ENCODE data around the gene LARGE1.
"Not testable (repeated sequence)": the region's sequence is repeated elsewhere in the genome, so short reads cannot be mapped to it uniquely, and the experiment has no call there.

Gene LARGE1

DNA sequence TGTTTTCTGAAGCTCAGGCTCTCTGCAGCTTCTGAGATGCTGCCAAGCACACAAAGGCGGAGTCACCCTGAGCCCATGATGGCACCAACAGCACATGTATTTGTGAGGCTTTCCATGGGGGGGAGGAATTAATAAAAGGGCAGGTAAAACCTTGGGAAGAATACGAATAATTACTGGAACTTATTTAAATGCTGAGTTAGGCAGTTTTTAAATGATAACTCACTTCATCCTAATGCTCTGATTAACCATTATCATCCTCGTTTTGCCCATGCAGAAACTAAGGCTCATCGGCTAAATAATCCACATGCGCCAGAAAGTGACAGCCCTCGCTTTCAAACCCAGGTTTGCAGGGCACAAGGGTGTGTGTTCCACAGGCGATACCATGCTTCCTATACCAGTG is 35.4 kb downstream of the LARGE1 start:
- DNase-seq (ENCODE audit: low read depth in 2 of 2) = no peak

DNA sequence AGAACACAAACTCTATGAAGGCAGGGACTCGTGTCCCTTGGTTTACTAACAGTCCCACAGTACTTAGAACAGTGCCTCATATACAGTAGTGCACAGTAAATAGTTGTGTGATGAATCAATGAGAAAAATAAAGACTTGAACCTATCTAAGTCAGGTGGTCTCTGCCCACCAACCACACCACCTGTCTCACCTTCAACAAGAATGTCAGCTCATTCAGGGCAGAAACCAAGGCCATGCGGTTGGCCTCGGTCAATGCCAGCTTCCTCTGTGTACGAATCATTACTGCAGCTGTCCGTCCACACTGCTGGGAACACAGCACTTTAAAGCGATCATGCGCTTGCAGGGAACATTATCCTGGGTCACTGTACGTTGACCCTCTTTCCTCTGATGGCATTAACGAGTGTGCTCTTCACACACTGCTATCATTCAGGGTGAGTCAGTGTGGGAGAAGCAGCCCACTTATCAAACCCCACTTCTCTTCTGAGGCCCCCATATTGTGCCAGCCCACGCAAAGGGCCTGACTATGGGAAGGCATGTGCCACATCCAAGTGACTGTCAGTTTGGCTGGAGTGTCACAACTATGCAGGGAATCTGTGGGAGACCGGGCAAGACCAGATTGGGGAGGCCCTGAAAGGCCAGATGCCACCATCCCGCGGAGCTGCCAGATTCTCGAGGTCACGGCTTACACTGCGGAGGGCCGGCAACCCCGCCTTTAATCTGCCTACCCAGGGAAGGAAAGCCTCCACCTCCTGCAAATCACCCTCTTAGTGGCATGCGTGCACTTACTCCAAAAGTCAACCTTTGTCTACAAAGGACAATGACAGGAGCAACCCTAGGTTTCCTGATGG is 36.1 kb downstream of the LARGE1 start:
- DNase-seq (ENCODE audit: low read depth in 2 of 2) = no peak

DNA sequence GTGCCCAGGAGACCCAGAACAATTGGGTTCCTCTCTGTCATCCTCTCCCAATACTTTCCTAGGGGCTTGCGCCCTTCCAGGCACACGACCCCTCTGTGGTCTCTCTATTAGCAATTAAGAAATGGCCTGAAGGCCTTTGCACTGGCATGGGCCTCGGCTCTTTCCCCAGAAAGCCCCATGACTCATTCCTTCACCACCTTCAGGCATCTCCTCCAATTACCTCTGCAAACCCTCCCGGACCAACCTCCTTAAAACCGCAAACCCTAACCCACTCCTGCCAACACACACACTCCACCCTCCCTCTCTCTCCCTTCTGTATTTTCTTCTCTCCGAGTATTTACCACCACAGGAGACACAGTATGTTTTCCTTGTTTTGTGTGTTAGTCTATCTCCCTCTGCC is 36.7 kb downstream of the LARGE1 start:
- DNase-seq (ENCODE audit: low read depth in 2 of 2) = no peak

DNA sequence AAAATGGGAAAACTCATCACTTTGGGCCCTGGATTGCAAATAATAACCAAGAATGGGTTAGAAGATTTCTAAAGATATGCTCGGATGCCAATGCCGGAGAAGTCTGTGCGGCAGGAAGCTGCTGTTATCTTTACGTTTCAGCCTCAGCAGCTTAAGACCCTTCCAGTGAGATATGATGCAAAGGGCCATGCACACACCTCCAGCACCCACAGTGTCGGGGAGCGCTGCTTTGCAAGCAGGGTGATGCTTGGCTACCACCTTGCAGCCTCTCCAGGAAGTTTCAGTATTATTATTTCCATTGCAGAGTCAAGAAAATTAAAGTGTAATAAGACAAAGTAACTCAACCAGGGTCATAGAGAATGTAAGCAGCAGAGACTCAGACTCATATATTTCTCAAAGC is 37.3 kb downstream of the LARGE1 start:
- no peak for DNase-seq (ENCODE audit: low read depth in 2 of 2)

DNA sequence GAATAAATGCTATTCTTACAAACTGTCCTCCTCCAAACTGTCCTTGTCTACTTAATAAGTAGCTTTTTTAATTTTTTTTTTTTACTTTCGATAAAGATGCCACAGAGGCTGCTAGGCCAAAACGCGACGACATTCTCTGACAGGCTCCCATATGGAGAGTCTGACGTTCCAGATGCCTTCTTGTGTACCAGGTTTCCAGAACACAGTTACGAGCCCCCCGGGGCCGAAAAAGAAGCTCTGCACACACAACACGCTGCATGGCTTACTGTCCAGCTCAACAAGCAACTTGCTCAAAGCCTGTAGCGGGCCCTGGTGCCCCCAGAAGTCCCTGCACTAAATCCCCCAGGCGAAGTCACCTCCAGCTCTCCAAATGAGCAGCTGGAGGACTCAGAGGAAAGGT is 39.3 kb downstream of the LARGE1 start:
- no peak for DNase-seq (ENCODE audit: low read depth in 2 of 2)

DNA sequence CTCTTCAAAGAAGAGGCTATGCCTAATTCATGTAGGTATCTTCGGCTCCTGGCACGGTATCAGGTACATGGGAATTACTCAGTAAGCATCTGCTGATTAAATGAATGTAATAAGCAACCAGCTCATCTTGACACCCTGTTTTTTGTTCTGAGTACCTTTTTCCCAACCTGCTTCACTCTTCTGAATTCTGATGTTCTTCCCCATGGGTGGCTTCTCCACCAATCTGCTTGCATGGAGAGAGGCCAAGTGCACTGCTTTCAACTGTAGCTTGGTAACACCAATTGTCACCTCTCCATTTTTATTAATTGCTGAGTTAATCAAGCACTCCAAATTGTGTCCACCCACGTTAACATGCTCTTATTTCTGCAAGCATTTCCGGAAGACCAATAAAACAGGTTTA is 40.5 kb downstream of the LARGE1 start:
- DNase-seq (ENCODE audit: low read depth in 2 of 2) = no peak

DNA sequence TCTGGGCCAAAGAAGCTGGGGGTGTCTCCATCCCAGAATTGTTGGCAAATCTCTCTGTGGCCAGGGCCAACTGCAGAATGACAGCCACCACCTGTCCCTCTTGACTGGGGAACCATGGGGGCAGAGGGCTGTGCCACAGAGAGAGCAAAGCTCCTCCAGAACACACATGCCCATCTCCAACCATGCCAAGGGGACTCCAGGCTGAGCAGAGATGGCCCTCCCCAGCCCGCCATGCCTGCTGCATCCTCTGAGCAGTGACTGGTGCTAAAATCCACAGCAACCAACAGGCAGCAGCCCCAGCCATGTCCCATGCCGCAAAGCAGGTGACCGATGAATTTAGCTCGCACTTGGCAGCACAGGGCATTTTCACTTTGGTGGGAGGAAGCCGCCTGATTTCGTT is 45.0 kb downstream of the LARGE1 start:
- DNase-seq (ENCODE audit: low read depth in 2 of 2) = no peak

DNA sequence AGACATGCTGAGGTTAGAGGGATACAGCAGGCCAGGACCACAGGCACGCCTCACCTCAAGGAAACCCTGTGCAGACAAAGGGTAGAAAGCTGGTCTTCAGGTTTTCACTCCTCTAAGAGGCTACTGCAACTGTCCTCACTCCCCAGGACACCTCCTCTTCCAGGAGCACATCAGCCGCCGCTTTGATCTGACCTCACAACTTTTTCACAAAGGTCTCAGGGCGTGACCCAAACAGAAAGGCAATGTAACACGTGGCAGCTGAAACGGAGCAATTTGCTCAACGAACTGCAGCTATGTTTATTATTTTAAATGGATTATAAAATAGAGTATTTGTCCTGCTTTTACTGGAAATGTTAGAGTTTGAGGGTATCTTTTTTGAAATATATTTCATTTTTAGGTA is 46.1 kb downstream of the LARGE1 start:
- no peak for DNase-seq (ENCODE audit: low read depth in 2 of 2)

DNA sequence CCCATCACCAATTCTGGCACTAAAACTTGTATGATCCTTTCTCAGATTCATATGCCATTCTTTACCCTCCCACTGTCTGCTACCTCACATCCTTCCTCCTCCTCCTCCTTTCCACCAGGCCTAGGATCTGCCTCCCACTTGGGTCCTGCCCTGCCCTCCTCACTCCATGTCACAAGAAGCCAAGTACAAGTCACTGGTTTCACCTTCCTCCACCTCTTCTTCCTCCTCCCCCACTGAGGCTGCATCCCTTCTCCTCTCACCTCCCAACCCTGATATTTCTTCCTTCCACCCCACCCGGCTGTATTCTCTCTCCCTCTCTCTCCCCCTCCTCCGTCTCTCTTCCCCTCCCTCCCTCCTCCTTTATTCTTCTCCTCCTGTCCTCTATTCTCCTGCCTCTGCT is 46.6 kb downstream of the LARGE1 start:
- DNase-seq (ENCODE audit: low read depth in 2 of 2) = no peak

DNA sequence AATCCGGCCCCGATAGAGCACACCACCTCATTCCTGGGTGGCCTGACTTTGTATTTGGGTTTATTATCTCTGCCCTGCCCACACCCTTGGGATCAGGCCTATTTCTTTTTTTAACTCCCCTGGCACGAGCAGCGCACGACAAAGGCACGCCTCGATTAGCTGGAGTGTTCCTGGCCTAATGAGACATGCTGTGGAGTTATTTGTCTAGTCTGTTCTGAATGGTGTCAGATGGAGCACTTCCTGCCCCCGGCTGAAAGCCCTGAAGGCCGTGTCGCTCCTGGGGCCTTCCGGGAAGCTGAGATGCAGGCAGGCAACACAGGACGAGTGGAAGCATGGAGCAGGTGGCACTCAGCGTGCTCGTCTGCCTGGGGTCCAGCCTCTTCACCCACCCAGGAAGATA is 47.1 kb downstream of the LARGE1 start:
- DNase-seq (ENCODE audit: low read depth in 2 of 2) = no peak

DNA sequence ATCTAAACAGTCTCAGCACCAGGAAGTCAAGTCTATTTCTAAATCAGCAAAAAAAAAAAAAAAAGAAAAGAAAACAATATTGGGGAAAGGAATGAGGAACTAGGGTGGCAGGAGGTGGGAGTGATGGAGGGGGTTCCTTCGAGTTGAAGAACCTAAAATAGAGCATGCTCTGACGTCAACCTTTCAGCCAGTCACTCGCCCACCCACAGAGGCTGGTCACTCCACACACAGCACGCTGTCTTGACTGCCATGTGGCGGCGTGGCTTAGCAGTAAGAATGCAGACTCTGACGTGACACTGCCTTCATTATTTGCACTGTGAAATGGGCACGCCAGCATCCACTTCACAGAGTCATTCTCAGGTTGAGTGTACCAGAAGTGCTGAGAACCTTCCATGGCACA is 48.3 kb downstream of the LARGE1 start:
- DNase-seq (ENCODE audit: low read depth in 2 of 2) = no peak

DNA sequence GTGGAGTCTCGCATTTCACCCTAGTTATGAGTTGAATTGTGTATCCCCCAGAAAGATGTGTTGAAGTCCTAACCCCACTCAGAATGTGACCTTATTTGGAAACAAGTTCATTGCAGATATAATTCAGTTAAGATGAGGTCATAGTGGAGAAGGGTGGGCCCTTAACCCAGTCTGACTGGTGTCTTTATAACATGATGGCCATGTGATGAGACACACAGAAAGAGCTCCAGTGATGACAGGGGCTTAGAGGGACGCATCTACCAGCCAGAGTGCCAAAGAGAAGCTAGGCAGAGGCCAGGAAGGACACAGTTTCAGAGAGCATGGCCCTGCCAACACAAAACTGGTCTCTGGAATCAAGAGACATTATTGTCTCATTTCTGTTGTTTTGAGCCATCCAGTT is 50.3 kb downstream of the LARGE1 start:
- DNase-seq (ENCODE audit: low read depth in 2 of 2) = no peak

DNA sequence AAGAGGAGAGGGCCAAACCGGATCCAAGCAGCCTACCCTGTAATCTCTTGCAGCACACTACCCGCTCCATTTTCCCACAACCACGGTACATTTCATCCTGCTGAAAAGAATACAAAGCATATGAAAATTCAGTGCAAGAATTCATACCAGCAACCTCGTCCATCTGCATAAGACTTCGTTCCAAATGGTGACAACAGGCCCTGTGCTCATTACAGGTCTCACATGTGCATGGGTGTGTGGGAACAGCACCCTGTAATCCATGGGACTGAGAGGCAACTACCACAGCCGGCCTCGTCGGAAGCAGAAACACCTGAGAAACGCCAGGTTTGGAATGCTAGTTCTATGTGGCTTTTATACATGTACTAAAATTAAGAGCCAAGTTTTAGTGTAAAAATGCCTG is 52.3 kb downstream of the LARGE1 start:
- DNase-seq (ENCODE audit: low read depth in 2 of 2) = no peak

DNA sequence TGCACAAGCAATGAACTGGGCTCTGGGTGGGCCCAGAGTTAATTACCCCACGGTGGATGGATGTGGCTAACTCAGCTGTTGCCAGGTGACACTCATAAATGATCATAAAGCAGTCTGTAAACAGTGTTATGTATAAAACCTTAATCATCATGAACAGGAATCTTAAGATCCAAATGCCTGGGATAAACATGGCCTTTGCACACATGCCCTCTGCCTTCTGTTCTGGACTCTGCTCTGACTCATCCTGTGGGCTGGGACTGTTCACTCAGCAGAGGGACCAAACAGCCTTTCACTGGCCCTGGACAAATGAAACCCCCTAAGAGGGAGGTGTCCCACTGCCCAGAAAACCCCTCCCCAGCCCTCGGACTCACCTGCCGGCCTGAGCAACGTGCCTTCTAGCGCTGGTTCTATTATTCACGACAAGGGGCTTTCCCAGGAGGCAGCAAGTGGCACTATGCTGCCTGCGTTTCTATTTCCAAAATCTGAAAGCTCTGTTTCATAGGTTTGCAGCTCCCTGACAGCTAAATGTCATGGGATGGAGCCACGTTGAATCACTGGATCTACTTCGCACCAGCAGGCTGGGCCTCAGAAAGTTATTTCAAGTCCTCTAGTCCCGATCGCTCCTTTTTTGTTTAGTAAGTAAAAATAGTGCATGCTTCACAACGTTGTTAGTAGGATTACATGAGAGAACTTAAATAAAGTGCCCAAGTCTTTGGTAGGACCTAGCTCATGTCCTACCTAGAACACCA is 53.0 kb downstream of the LARGE1 start:
- DNase-seq (ENCODE audit: low read depth in 2 of 2) = no peak

DNA sequence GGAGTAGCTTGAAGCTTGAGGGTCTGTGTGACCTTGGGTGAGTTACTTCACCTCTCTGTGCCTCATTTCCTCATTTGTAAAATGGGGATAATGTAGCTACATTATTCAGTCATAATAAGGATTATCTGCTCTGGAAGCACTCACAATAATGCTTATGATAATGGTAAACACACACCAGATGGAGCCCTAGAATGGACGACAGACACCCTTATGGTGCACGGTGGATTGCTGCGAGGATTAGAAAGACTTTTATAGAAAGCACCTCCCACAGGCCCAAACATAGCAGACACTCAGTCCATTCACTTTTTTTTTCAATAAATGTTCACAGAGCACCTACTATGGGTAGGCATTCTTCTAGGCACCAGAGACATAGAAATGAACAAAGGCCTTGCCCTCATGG is 53.8 kb downstream of the LARGE1 start:
- DNase-seq (ENCODE audit: low read depth in 2 of 2) = no peak

DNA sequence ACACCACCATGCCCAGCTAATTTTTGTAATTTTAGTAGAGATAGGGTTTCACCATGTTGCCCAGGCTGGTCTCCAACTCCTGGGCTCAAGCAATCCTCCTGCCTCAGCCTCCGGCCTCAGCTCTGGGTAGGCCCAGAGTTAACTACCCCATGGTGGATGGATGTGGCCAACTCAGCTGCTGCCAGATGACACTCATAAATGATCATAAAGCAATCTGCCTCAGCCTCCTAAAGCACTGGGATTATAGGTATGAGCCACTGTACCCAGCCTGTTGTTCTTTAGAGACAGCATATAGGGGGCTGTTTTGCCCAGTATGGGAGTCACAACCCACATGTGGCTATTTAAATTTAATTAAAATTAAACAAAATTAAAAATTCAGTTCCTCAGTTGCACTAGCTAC is 54.3 kb downstream of the LARGE1 start:
- no peak for DNase-seq (ENCODE audit: low read depth in 2 of 2)

DNA sequence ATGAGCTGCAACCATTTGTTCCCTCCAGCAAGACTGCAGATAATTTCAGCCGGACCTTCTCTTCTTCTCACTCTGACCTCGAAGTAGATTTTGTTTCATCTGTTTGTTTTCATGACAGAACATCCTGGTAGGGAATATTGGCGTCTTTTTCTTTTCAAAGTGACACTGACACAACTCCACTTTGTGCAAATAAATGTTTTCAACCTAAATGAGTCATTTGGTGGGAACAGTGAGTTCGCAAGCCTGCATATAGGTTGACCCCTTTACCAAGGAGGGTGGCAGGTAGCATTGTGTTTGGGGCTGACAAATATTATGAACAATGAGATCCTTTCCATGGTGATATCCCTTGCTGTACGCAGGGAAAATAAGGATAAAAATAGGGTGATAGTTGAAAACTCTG is 55.0 kb downstream of the LARGE1 start:
- no peak for DNase-seq (ENCODE audit: low read depth in 2 of 2)

DNA sequence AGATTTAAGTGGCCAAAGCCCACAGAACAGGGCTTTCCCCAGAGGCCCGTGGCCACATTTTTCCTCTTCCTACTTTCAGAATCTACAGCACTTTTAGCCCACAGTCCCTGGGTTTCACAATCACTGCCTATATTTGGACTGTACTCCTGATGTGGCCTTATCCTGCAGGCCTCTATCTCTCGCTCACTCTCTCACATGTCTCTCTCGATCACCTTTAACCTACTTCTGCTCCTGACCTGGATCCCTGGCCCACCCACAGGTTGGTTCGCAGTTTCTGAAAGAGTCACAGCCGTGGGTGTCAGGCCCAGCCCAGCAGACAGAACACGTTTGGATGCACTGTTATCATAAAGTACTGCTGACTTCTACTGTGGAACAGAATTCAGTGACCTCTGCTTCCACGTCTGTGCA is 55.5 kb downstream of the LARGE1 start:
- no peak for DNase-seq (ENCODE audit: low read depth in 2 of 2)

DNA sequence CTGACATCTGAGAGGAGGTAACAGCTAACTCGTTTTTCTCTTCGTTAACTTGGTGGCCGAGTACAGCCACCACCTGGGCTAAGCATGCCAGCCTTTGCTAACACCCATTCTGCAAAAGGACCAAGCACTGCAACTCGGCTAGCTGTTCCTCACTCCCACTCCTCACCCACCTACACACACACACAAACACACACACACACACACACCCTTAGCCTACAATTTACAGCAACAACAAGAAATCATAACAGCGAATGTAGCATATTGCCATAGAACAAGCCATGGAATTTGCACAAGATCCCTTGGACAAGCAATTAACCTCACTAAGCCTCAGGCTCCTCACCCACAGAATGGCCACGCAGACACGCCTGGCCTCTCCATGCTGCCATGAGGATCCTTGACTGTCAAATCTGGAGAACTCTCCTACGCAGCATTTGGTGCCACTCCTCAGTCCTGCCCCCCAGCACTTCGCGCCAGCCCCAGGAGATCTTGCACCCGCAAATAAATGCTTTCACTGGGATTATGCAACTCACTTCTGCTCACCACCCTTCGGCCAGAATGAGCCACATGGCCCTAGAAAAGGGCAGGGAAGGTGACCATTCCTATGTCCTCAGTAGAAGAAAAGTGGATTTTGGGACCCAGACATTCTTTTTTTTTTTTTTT is 58.9 kb downstream of the LARGE1 start:
- DNase-seq (ENCODE audit: low read depth in 2 of 2) = no peak

DNA sequence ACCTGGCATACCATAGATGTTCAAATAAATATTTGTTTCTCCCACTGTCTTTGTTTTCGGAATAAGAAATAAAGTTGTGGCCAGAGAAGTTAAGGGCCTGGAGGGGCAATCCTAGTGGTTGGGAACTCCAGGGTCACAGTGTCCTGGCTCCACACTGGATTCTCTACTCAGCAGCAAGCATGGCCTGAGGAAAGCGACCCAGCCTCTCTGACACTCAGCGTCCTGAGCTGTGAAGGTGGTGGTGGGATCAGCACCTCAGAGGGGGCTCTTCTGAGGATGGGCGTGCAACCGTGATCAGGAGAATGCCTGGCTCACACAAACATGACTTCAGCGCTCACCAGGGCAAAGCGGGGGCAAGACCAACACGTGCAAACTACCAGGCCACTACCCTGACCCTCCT is 59.9 kb downstream of the LARGE1 start:
- DNase-seq (ENCODE audit: low read depth in 2 of 2) = no peak

DNA sequence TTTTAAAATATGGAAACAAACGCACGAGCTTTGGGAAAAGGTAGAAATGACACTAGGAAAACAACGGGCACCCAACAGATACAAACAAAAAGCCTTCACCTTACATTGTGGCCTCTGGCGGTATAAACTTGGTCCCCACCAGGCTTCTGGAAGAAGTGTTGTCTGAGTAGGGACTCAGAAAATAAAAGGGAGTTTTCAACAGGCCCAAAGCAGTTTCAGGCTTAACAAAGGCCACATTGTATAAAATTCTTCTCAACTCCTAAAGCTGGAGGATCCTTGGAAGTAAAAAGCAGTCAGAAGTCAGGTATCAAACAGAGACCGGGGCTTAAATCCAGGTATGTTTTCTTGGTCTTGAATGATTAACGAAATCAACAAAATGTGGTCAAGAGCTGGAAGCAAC is 61.0 kb downstream of the LARGE1 start:
- no peak for DNase-seq (ENCODE audit: low read depth in 2 of 2)

DNA sequence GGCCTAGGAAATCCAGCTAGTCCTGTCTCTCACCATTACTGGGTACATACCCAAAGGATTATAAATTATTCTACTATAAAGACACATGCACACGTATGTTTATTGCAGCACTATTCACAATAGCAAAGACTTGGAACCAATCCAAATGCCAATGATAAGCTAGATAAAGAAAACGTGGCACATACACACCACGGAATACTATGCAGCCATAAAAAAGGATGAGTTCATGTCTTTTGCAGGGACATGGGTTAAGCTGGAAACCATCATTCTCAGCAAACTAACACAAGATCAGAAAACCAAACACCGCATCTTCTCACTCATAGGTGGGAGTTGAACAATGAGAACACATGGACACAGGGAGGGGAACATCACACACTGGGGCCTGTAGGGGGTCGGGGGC is 61.6 kb downstream of the LARGE1 start:
- not testable (repeated sequence) for DNase-seq (ENCODE audit: low read depth in 2 of 2)

DNA sequence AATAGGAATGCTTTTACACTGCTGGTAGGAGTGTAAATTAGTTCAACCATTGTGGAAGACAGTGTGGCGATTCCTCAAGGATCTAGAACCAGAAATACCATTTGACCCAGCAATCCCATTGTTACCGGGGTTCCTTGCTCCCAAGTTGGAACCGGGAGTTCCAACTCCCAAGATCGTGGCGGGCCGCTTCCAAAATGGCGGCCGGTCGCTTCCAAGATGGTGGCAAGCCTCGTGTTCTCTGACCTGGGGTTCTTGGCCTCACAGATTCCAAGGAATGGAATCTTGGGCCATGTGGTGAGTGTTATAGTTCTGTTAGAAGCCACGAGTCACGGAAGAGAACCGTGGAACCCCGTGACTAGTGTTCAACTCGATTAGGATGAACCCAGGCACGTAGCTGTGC is 62.5 kb downstream of the LARGE1 start:
- DNase-seq (ENCODE audit: low read depth in 2 of 2) = not testable (repeated sequence)

All from activated CD4-positive, alpha-beta T cell treated with anti-CD3 and anti-CD28 coated beads for 24 hours (primary cell).